Spleen (tissue), 11 donors: ENCODE results near the gene LRRTM4. TPM values are rescaled to one million over a fixed set of nuclear protein-coding genes. Genes with fewer than 3 reads are reported as not detected.
"Not testable (repeated sequence)": the region's sequence is repeated elsewhere in the genome, so short reads cannot be mapped to it uniquely, and the experiment has no call there.

ENCODE experiments used
- DNase-seq: peaks from one replicate; pipeline ENCODE4 v3.0.0-alpha.2; 2020
- H3K27ac ChIP-seq, 8 donors: fragments of 200-600 bp; sonication (generic) in 7 of 8; 1 replicate in 4 of 8; 2 replicates in 4 of 8; pipeline versions ENCODE4 v1.5.0 to v1.8.0; 2016 to 2021; ENCODE audit warnings: inconsistent platforms in 4 of 8, mild to moderate bottlenecking in 4 of 8, moderate library complexity in 1 of 8
- H3K27me3 ChIP-seq, 7 donors: fragments of 200-600 bp; sonication (generic) in 6 of 7; replicated peaks in 1 of 7; 1 replicate in 4 of 7; 2 replicates in 3 of 7; pipeline versions ENCODE4 v1.5.0 to v1.8.0; 2016 to 2021; ENCODE audit warnings: inconsistent platforms in 3 of 7, mild to moderate bottlenecking in 1 of 7
- H3K36me3 ChIP-seq, 6 donors: fragments of 200-600 bp; sonication (generic) in 5 of 6; 1 replicate in 4 of 6; 2 replicates in 2 of 6; pipeline versions ENCODE4 v1.5.0 to v1.8.0; 2016 to 2021; ENCODE audit warnings: inconsistent platforms in 2 of 6
- H3K4me1 ChIP-seq, 6 donors: fragments of 200-600 bp; sonication (generic) in 5 of 6; 1 replicate in 3 of 6; 2 replicates in 3 of 6; pipeline versions ENCODE4 v1.5.0 to v1.8.0; 2016 to 2021; ENCODE audit warnings: inconsistent platforms in 3 of 6
- H3K4me3 ChIP-seq, 8 donors: fragments of 200-600 bp; sonication (generic) in 7 of 8; 1 replicate in 4 of 8; 2 replicates in 4 of 8; pipeline versions ENCODE4 v1.5.0 to v1.8.0; 2016 to 2021; ENCODE audit warnings: inconsistent platforms in 4 of 8, mild to moderate bottlenecking in 4 of 8, moderate library complexity in 2 of 8
- H3K9me3 ChIP-seq, 8 donors: fragments of 200-600 bp; sonication (generic) in 7 of 8; 1 replicate in 4 of 8; 2 replicates in 4 of 8; pipeline versions ENCODE4 v1.5.0 to v1.8.0; 2016 to 2021; ENCODE audit warnings: inconsistent platforms in 4 of 8
- POLR2A ChIP-seq, 3 donors: fragments of 450-650 bp; IDR thresholded peaks; one replicate each; pipeline ENCODE4 v1.5.1; 2017; ENCODE audit warnings: antibody characterized with exemption in 3 of 3, mild to moderate bottlenecking in 1 of 3
- POLR2AphosphoS5 ChIP-seq, 3 donors: sonication (generic); formaldehyde crosslinking; IDR thresholded peaks; one replicate each; pipeline ENCODE4 v1.5.1; 2017; ENCODE audit warnings: antibody characterized with exemption in 3 of 3
- WGBS, 5 donors: extraction: QIAGEN DNeasy Blood & Tissue Kit in 3 of 5; methylation state at CpG; one replicate each; pipeline versions ENCODE4 v1.1.5 to v1.1.7; 2013 to 2018; 5-methylcytosine and 5-hydroxymethylcytosine counted together
- intact Hi-C: fragments of 100-400 bp; cut with DNase I; formaldehyde crosslinking; loops from one replicate; pipeline ENCODE4 v1.15.0; 2023; ENCODE audit warnings: low total_unique reads
- polyA plus RNA-seq, 3 donors: library from polyadenylated mRNA; stranded (reverse); fragments of 200-250 nt; gene quantifications; one replicate each; pipeline ENCODE4 v1.2.1, GENCODE V29; 2013
- total RNA-seq, 7 donors: library from RNA; depleted of rRNA in 3 of 7; stranded (reverse); fragments of >200 nt in 3 of 7; fragmentation: NEBNext Ultra II Directional in 4 of 7; extraction: Animal tissue kit (Norgen Biotek cat#: 25700) in 4 of 7; gene quantifications; one replicate each; pipeline versions ENCODE4 v1.1.0 to v1.2.1, GENCODE V29; 2016 to 2021
- TF ChIP-seq, protein P1 (sequence below), 11 experiments: fragments of 200-600 bp in 7 of 11; fragments of 450-650 bp in 4 of 11; sonication (generic) in 4 of 11; IDR thresholded peaks in 8 of 11; conservative IDR thresholded peaks in 3 of 11; 1 replicate in 7 of 11; 2 replicates in 4 of 11; pipeline versions ENCODE4 v1.4.0 to v1.8.0; 2016 to 2021; ENCODE audit warnings: antibody characterized with exemption in 11 of 11, inconsistent platforms in 4 of 11, mild to moderate bottlenecking in 1 of 11
- donor health status: healthy with polysubstance abuse.
- donor health status: DM: no; HTN: no; CAD: no; lungs with moderate emphysema.
- donor health status: DM: no; HTN: no; CAD: no.
- donor health status: Bipolar disorder and iron deficiency.
- donor health status: healthy.
- donor health status: DM: no; HTN: no; CAD: no.
- donor health status: DM: yes; HTN: yes; CAD: no.

LRRTM4 gene
- total and polyA plus RNA-seq, 10 donors, result 0.03 to 0.33 (median 0.14) TPM; not detected in 5

DNA sequence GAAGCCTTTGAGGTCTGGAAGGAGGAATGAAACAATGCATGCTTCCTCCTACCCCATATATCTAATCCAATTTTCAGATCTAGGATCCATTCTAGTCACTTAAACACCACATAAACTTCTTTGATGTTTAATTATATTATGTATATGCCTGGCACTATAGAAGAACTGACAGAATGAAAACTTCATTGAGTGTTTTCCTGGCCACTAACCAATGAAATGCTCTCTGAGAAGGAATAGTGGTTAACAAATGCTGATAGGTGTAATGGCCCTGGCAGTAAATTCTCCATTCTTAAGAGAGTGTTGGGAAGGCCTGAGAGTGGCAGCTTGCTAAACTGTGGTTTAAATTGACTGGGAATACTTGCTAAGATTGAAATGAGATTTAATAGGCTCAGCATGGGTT lies 710.0 kb downstream of the LRRTM4 start:
- Histone ChIP-seq H3K36me3 (no peaks in the 10 kb centered on the region), H3K4me1 (peaks cover 0 to 2% (median 0%) of the 10 kb centered on the region in 6 donors), H3K9me3 (no peaks in the 10 kb centered on the region), H3K27ac (no peak overlapping the region), H3K4me3 (no peak overlapping the region), H3K27me3 (no peaks in the 10 kb centered on the region)
- intact Hi-C loops, result no loop called here
- TF ChIP-seq POLR2AphosphoS5 (IDR thresholded peaks at IDR 0.05) (no peak), POLR2A (IDR thresholded peaks at IDR 0.05) (no peak)
- TF ChIP-seq, protein P1, sequence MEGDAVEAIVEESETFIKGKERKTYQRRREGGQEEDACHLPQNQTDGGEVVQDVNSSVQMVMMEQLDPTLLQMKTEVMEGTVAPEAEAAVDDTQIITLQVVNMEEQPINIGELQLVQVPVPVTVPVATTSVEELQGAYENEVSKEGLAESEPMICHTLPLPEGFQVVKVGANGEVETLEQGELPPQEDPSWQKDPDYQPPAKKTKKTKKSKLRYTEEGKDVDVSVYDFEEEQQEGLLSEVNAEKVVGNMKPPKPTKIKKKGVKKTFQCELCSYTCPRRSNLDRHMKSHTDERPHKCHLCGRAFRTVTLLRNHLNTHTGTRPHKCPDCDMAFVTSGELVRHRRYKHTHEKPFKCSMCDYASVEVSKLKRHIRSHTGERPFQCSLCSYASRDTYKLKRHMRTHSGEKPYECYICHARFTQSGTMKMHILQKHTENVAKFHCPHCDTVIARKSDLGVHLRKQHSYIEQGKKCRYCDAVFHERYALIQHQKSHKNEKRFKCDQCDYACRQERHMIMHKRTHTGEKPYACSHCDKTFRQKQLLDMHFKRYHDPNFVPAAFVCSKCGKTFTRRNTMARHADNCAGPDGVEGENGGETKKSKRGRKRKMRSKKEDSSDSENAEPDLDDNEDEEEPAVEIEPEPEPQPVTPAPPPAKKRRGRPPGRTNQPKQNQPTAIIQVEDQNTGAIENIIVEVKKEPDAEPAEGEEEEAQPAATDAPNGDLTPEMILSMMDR (IDR thresholded peaks at IDR 0.05 in 8 of 11, conservative IDR thresholded peaks at IDR 0.05 in 3 of 11), result no peak
- no peak for DNase-seq

DNA sequence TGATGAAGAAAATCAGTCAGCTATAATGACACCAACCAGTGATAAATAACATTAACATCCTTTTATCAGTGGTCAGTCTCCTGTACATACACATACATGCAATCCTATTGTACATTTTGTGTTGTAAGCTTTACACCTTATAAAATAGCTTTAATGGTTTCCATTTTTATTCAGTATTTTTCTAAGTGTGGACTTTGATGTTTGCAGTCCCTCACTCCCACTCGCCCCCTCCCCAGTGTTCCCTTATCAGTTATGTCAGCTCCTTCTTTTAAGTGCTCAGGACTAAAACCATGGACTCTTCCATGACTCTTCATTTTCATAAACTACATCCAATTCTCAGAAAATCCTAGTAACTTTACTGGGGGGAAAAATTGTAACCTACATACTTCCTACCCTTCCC lies 713.0 kb downstream of the LRRTM4 start:
- H3K27me3 ChIP-seq, result no peaks in the 10 kb centered on the region
- no peaks in the 10 kb centered on the region for H3K36me3 ChIP-seq
- no peaks in the 10 kb centered on the region for H3K9me3 ChIP-seq
- H3K4me3 ChIP-seq, result no peak overlapping the region
- H3K27ac ChIP-seq, result no peak overlapping the region
- H3K4me1 ChIP-seq, result no peaks in the 10 kb centered on the region
- no peak for DNase-seq
- intact Hi-C loops, result no loop called here
- TF ChIP-seq POLR2A (IDR thresholded peaks at IDR 0.05) (no peak), POLR2AphosphoS5 (IDR thresholded peaks at IDR 0.05) (no peak)
- TF ChIP-seq, protein P1 (IDR thresholded peaks at IDR 0.05 in 8 of 11, conservative IDR thresholded peaks at IDR 0.05 in 3 of 11), result no peak
- 50 to 86% (median 73%) methylated on average over 1 of the region's 1 CpG for WGBS, 5 donors

DNA sequence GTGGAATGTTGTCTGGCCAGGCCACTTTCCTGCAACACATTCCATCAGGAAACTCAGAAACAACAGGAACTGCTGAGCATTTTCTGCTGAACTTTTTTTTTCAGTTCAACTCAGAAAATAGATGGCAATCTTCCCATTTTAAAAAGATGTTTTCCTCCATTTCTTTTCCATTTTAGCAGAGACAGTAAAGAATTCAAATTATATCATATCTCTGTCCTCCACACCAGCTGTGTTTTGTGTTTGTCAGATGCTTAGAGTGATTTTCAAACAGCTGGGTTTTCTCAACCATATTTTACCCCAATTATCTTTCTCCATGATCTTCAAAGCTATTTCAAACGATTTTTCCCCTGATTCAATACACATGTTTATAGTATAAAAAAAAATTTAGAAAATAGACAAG lies 713.4 kb downstream of the LRRTM4 start:
- H3K36me3 ChIP-seq, result no peaks in the 10 kb centered on the region
- H3K4me3 ChIP-seq, result no peak overlapping the region
- TF ChIP-seq POLR2AphosphoS5 (IDR thresholded peaks at IDR 0.05) (no peak), POLR2A (IDR thresholded peaks at IDR 0.05) (no peak)
- TF ChIP-seq, protein P1 (IDR thresholded peaks at IDR 0.05 in 8 of 11, conservative IDR thresholded peaks at IDR 0.05 in 3 of 11), result no peak
- no peaks in the 10 kb centered on the region for H3K4me1 ChIP-seq
- WGBS, 5 donors, result 0 to 12% (median 9%) methylated on average over 1 of the region's 1 CpG
- no peak for DNase-seq
- intact Hi-C loops, result no loop called here
- H3K27me3 ChIP-seq, result no peaks in the 10 kb centered on the region
- H3K9me3 ChIP-seq, result no peaks in the 10 kb centered on the region
- no peak overlapping the region for H3K27ac ChIP-seq

DNA sequence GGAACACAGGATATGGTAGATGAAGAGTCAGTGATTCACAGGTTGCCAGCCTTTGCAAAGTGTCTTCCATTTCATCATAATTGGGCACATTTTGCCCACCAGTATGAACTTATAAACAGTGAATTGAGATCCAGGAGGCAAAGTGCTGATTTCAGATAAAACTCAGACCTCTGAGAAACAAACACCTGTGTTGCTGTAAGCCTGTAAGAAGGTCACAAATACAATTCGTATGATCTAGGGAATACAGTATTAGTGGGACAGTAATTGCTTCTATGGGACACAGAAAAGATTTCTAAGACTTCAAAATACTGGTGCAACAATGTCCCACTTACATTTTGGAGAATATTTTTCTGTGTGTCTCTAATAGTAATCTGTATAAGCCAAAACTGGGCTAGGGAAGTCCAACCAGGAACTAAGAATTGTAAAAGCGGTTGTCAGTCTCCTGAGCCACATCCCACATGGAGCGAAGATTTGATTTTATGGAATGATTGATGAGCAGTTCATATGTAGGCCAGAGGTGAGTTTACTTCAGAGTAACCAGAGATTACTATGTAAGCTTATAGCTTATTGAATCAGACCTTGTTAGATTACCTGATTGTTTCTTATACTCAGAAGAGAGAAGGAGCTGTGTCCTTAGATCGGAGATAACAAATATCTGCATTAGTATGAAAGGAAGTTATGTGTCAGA lies 728.4 kb downstream of the LRRTM4 start:
- Histone ChIP-seq H3K27me3 (no peaks in the 10 kb centered on the region), H3K36me3 (no peaks in the 10 kb centered on the region), H3K4me3 (no peak overlapping the region), H3K27ac (no peak overlapping the region), H3K9me3 (peaks cover 0 to 6% (median 0%) of the 10 kb centered on the region in 8 donors), H3K4me1 (no peaks in the 10 kb centered on the region)
- TF ChIP-seq, protein P1 (IDR thresholded peaks at IDR 0.05 in 8 of 11, conservative IDR thresholded peaks at IDR 0.05 in 3 of 11), result no peak
- TF ChIP-seq POLR2A (IDR thresholded peaks at IDR 0.05) (no peak), POLR2AphosphoS5 (IDR thresholded peaks at IDR 0.05) (no peak)
- 72 to 81% (median 76%) methylated on average over 4 of the region's 4 CpGs for WGBS, 5 donors
- DNase-seq, result no peak
- intact Hi-C loops, result no loop called here

DNA sequence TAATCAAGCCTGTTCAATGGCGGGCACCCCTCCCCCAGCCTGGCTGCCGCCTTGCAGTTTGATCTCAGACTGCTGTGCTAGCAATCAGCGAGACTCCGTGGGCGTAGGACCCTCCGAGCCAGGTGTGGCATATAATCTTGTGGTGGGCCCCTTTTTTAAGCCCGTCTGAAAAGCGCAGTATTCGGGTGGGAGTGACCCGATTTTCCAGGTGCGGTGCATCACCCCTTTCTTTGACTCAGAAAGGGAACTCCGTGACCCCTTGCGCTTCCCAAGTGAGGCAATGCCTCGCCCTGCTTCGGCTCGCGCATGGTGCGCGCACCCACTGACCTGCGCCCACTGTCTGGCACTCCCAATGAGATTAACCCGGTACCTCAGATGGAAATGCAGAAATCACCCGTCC lies 740.9 kb downstream of the LRRTM4 start:
- H3K4me1 ChIP-seq, H3K27me3 ChIP-seq, DNase-seq, intact Hi-C loops, H3K27ac ChIP-seq, H3K4me3 ChIP-seq, H3K36me3 ChIP-seq: not testable (repeated sequence)
- 88 to 92% (median 89%) methylated on average over 22 of the region's 22 CpGs for WGBS, 5 donors
- peaks cover 0 to 12% (median 5%) of the 10 kb centered on the region in 8 donors for H3K9me3 ChIP-seq
